Large intestine (tissue), 12 donors: Measurements from ENCODE around the gene PRKX. TPM values are rescaled to one million over a fixed set of nuclear protein-coding genes. Genes with fewer than 3 reads are reported as not detected.
"Not testable (repeated sequence)": the region's sequence is repeated elsewhere in the genome, so short reads cannot be mapped to it uniquely, and the experiment has no call there.

Experiments used
- DNase-seq, 2 donors: peaks; one replicate each; pipeline versions ENCODE4 v3.0.0 to v3.0.0-alpha.2; 2013
- H3K27ac ChIP-seq: one replicate; pipeline ENCODE4 v1.5.1; 2013; ENCODE audit warnings: low read length
- H3K27me3 ChIP-seq: 2 replicates; pipeline ENCODE4 v1.6.1; 2013; ENCODE audit warnings: low read length; ENCODE audit not compliant: control insufficient read depth, insufficient read depth
- H3K36me3 ChIP-seq: 2 replicates; pipeline ENCODE4 v1.6.1; 2013; ENCODE audit warnings: low read length; ENCODE audit not compliant: control insufficient read depth, insufficient read depth
- H3K4me1 ChIP-seq: one replicate; pipeline ENCODE4 v1.6.1; 2013; ENCODE audit warnings: low read length; ENCODE audit not compliant: control insufficient read depth, insufficient read depth
- H3K4me3 ChIP-seq: one replicate; pipeline ENCODE4 v1.5.1; 2013; ENCODE audit warnings: low read length
- H3K9me3 ChIP-seq: one replicate; pipeline ENCODE4 v1.6.1; 2013; ENCODE audit warnings: mild to moderate bottlenecking, low read depth, low read length, moderate library complexity; ENCODE audit not compliant: control insufficient read depth
- WGBS: methylation state at CpG from one replicate; pipeline ENCODE4 v1.1.5; 2013; ENCODE audit warnings: low lambda C conversion rate; ENCODE audit not compliant: insufficient coverage; 5-methylcytosine and 5-hydroxymethylcytosine counted together
- long read RNA-seq, 11 donors: transcript quantifications; one replicate each; lab custom pipeline, GENCODE V29; 2026
- polyA plus RNA-seq: library from polyadenylated mRNA; unstranded; fragments of 120-200 nt; gene quantifications from one replicate; pipeline ENCODE4 v1.2.1, GENCODE V29; 2013

The PRKX gene
- polyA plus RNA-seq, result 7.3 TPM
- long read RNA-seq, donor 1, result 0 reads
- long read RNA-seq, donor 2, result 0 reads
- long read RNA-seq, donor 3, full-length matches to known transcripts, result 1 of 1 reads
- long read RNA-seq, donor 3, partial matches to known transcripts, result 0 of 1 reads
- long read RNA-seq, donor 3, other reads (novel, unspliced or antisense), result 0 of 1 reads
- long read RNA-seq, donor 4, full-length matches to known transcripts, result 1 of 1 reads
- long read RNA-seq, donor 4, partial matches to known transcripts, result 0 of 1 reads
- long read RNA-seq, donor 4, other reads (novel, unspliced or antisense), result 0 of 1 reads
- long read RNA-seq, donor 5, full-length matches to known transcripts, result 1 of 1 reads
- long read RNA-seq, donor 5, partial matches to known transcripts, result 0 of 1 reads
- long read RNA-seq, donor 5, other reads (novel, unspliced or antisense), result 0 of 1 reads
- long read RNA-seq, donor 6, full-length matches to known transcripts, result 1 of 1 reads
- long read RNA-seq, donor 6, partial matches to known transcripts, result 0 of 1 reads
- long read RNA-seq, donor 6, other reads (novel, unspliced or antisense), result 0 of 1 reads
- long read RNA-seq, donor 7, result 0 reads
- long read RNA-seq, donor 8, full-length matches to known transcripts, result 2 of 2 reads
- long read RNA-seq, donor 8, partial matches to known transcripts, result 0 of 2 reads
- long read RNA-seq, donor 8, other reads (novel, unspliced or antisense), result 0 of 2 reads
- long read RNA-seq, donor 9, full-length matches to known transcripts, result 1 of 1 reads
- long read RNA-seq, donor 9, partial matches to known transcripts, result 0 of 1 reads
- long read RNA-seq, donor 9, other reads (novel, unspliced or antisense), result 0 of 1 reads
- long read RNA-seq, donor 10, result 0 reads
- long read RNA-seq, donor 11, result 0 reads

GRCh38 chrX:3713225-3713936 lies at the start of gene PRKX:
Gene PRKX, minus strand, starts transcription at chrX:3713649. Its CDS starts 396 bp downstream, at chrX:3713253.
- peak within 1 kb of the TSS; percentile 56 for H3K4me3 ChIP-seq
- no peaks in the 10 kb centered on the region for H3K4me1 ChIP-seq
- no peak within 1 kb of the TSS for H3K27ac ChIP-seq
- H3K9me3 ChIP-seq, result no peaks in the 10 kb centered on the region
- WGBS, result no CpG with 5 or more reads among the region's 97 CpGs
- no peaks in the 10 kb centered on the region for H3K36me3 ChIP-seq
- H3K27me3 ChIP-seq, result no peaks in the 10 kb centered on the region
- peak in 1 of 2 donors; percentile 63 for DNase-seq

- WGBS, result 57% methylated on average over 1 of the region's 2 CpGs
- no peak overlapping the region for H3K4me3 ChIP-seq
- H3K9me3 ChIP-seq, result no peaks in the 10 kb centered on the region
- H3K4me1 ChIP-seq, result no peaks in the 10 kb centered on the region
- DNase-seq, result no peak
- no peak overlapping the region for H3K27ac ChIP-seq
- no peaks in the 10 kb centered on the region for H3K27me3 ChIP-seq
- H3K36me3 ChIP-seq, result no peaks in the 10 kb centered on the region
Measured at GRCh38 chrX:3763111-3763510, 49.7 kb upstream of the PRKX start.

- H3K9me3 ChIP-seq, result no peaks in the 10 kb centered on the region
- no peaks in the 10 kb centered on the region for H3K36me3 ChIP-seq
- WGBS, result no CpG with 5 or more reads among the region's 5 CpGs
- H3K4me3 ChIP-seq, result no peak overlapping the region
- no peaks in the 10 kb centered on the region for H3K27me3 ChIP-seq
- H3K27ac ChIP-seq, result no peak overlapping the region
- no peak for DNase-seq
- H3K4me1 ChIP-seq, result no peaks in the 10 kb centered on the region
Measured at GRCh38 chrX:3757510-3758025, 44.1 kb upstream of the PRKX start.

- DNase-seq, result no peak
- no peak overlapping the region for H3K4me3 ChIP-seq
- H3K36me3 ChIP-seq, result no peaks in the 10 kb centered on the region
- no peaks in the 10 kb centered on the region for H3K9me3 ChIP-seq
- WGBS, result no CpG with 5 or more reads among the region's 3 CpGs
- H3K27ac ChIP-seq, result no peak overlapping the region
- no peaks in the 10 kb centered on the region for H3K4me1 ChIP-seq
- H3K27me3 ChIP-seq, result no peaks in the 10 kb centered on the region
Measured at GRCh38 chrX:3748052-3748559, 34.7 kb upstream of the PRKX start.

GRCh38 chrX:3743801-3744439 lies 30.5 kb upstream of the PRKX start:
- Histone ChIP-seq H3K36me3 (no peaks in the 10 kb centered on the region), H3K27me3 (no peaks in the 10 kb centered on the region), H3K4me1 (no peaks in the 10 kb centered on the region), H3K27ac (no peak overlapping the region), H3K9me3 (no peaks in the 10 kb centered on the region), H3K4me3 (no peak overlapping the region)
- DNase-seq, result peak; percentile 2 to 5
- no CpG with 5 or more reads among the region's 8 CpGs for WGBS

- 100% methylated on average over 1 of the region's 8 CpGs for WGBS
- H3K4me3 ChIP-seq, H3K9me3 ChIP-seq, H3K27ac ChIP-seq, H3K4me1 ChIP-seq, H3K27me3 ChIP-seq, H3K36me3 ChIP-seq, DNase-seq: not testable (repeated sequence)
Measured at GRCh38 chrX:3740946-3741345, 27.5 kb upstream of the PRKX start.

- no peaks in the 10 kb centered on the region for H3K4me1 ChIP-seq
- H3K4me3 ChIP-seq, result no peak overlapping the region
- no peaks in the 10 kb centered on the region for H3K27me3 ChIP-seq
- no peak for DNase-seq
- no peaks in the 10 kb centered on the region for H3K36me3 ChIP-seq
- no peaks in the 10 kb centered on the region for H3K9me3 ChIP-seq
- no peak overlapping the region for H3K27ac ChIP-seq
Measured at GRCh38 chrX:3738509-3738908, 25.1 kb upstream of the PRKX start.

GRCh38 chrX:3736536-3736935 lies 23.1 kb upstream of the PRKX start:
- H3K27ac ChIP-seq, H3K27me3 ChIP-seq, H3K9me3 ChIP-seq, DNase-seq, H3K4me1 ChIP-seq, H3K4me3 ChIP-seq, H3K36me3 ChIP-seq: not testable (repeated sequence)
- no CpG with 5 or more reads among the region's 11 CpGs for WGBS

GRCh38 chrX:3735891-3736290 lies 22.4 kb upstream of the PRKX start:
- H3K27me3 ChIP-seq, DNase-seq, H3K4me3 ChIP-seq, H3K4me1 ChIP-seq, H3K36me3 ChIP-seq, H3K9me3 ChIP-seq, H3K27ac ChIP-seq: not testable (repeated sequence)
- WGBS, result no CpG with 5 or more reads among the region's 6 CpGs
